NCI-H2171 (cell line): Measurements from ENCODE around the gene HES6.
A peak's percentile ranks its signal among the peaks of the same experiment; 100 is the strongest.
"Not testable (repeated sequence)": the region's sequence is repeated elsewhere in the genome, so short reads cannot be mapped to it uniquely, and the experiment has no call there.

ENCODE experiments used
- DNase-seq: peaks from one replicate; lab custom pipeline; 2025; lab: John Stamatoyannopoulos, UW

Gene HES6

GRCh38 chr2:238239863-238240756 lies at the start of gene HES6:
Gene HES6 (minus strand): TSS chr2:238240038. CDS start chr2:238239905, 133 bp downstream.
- DNase-seq: peak; percentile 74

- DNase-seq: no peak
Observed at GRCh38 chr2:238289574-238289973, 49.7 kb upstream of the HES6 start.

GRCh38 chr2:238288650-238289573 lies 49.1 kb upstream of the HES6 start:
- peak; percentile 90 for DNase-seq

- DNase-seq: no peak
Observed at GRCh38 chr2:238287737-238288649, 48.2 kb upstream of the HES6 start, which contains the start of gene PER2. Gene PER2 (minus strand): TSS chr2:238288610. CDS start chr2:238277936, 10,674 bp downstream.

- no peak for DNase-seq
Observed at GRCh38 chr2:238286987-238287736, 47.3 kb upstream of the HES6 start.

GRCh38 chr2:238286551-238286950 lies 46.7 kb upstream of the HES6 start:
- no peak for DNase-seq

GRCh38 chr2:238286095-238286494 lies 46.3 kb upstream of the HES6 start:
- no peak for DNase-seq

GRCh38 chr2:238285653-238286082 lies 45.8 kb upstream of the HES6 start:
- no peak for DNase-seq

GRCh38 chr2:238284802-238285515 lies 45.1 kb upstream of the HES6 start:
- DNase-seq: no peak

- DNase-seq: no peak
Observed at GRCh38 chr2:238282861-238283738, 43.3 kb upstream of the HES6 start.

GRCh38 chr2:238281826-238282480 lies 42.1 kb upstream of the HES6 start:
- DNase-seq: no peak

GRCh38 chr2:238280083-238280825 lies 40.4 kb upstream of the HES6 start:
- no peak for DNase-seq

GRCh38 chr2:238279324-238279682 lies 39.5 kb upstream of the HES6 start:
- DNase-seq: no peak

GRCh38 chr2:238278626-238279323 lies 38.9 kb upstream of the HES6 start:
- DNase-seq: no peak

- DNase-seq: no peak
Observed at GRCh38 chr2:238277695-238278094, 37.9 kb upstream of the HES6 start.

GRCh38 chr2:238274152-238274865 lies 34.5 kb upstream of the HES6 start:
- DNase-seq: no peak

GRCh38 chr2:238273433-238273832 lies 33.6 kb upstream of the HES6 start:
- not testable (repeated sequence) for DNase-seq
